Activated CD8-positive, alpha-beta memory T cell treated with anti-CD3 and anti-CD28 coated beads, Interleukin-2, amount 50 U/mL, for 24 hours (primary cell): ENCODE measurements around the gene SPOP.

Source experiments
- DNase-seq: peaks from one replicate; pipeline ENCODE4 v3.0.0-alpha.2; 2020; ENCODE audit errors: extremely low read depth

SPOP gene

GRCh38 chr17:49585422-49586027 is 92.4 kb downstream of the SPOP start:
- no peak for DNase-seq

GRCh38 chr17:49583889-49584288 is 94.0 kb downstream of the SPOP start:
- DNase-seq, result no peak

GRCh38 chr17:49583226-49583625 is 94.7 kb downstream of the SPOP start:
- no peak for DNase-seq

GRCh38 chr17:49582789-49583188 is 95.1 kb downstream of the SPOP start:
- no peak for DNase-seq

GRCh38 chr17:49582055-49582722 is 95.7 kb downstream of the SPOP start:
- no peak for DNase-seq

- no peak for DNase-seq
These were observed 96.3 kb downstream of the SPOP start for GRCh38 chr17:49581648-49581998.

- DNase-seq, result no peak
These were observed 96.8 kb downstream of the SPOP start for GRCh38 chr17:49580981-49581647.

- no peak for DNase-seq
These were observed 97.7 kb downstream of the SPOP start for GRCh38 chr17:49580055-49580721.

GRCh38 chr17:49579522-49579921 is 98.4 kb downstream of the SPOP start:
- DNase-seq, result no peak

GRCh38 chr17:49578952-49579500 is 98.9 kb downstream of the SPOP start:
- DNase-seq, result no peak

GRCh38 chr17:49578414-49578813 is 99.5 kb downstream of the SPOP start:
- no peak for DNase-seq

GRCh38 chr17:49577963-49578362 is 99.9 kb downstream of the SPOP start:
- no peak for DNase-seq

- no peak for DNase-seq
These were observed 100.3 kb downstream of the SPOP start for GRCh38 chr17:49577650-49577934.

- no peak for DNase-seq
These were observed 100.8 kb downstream of the SPOP start for GRCh38 chr17:49576917-49577649.

GRCh38 chr17:49576088-49576916 is 101.6 kb downstream of the SPOP start:
- DNase-seq, result no peak

- DNase-seq, result no peak
These were observed 102.2 kb downstream of the SPOP start, which contains the start of gene NXPH3 for GRCh38 chr17:49575679-49576087. TSS of gene NXPH3 (plus strand) at chr17:49575871. CDS start at chr17:49576220, 349 bp downstream.

GRCh38 chr17:49574945-49575678 is 102.8 kb downstream of the SPOP start:
- DNase-seq, result no peak

- no peak for DNase-seq
These were observed 103.5 kb downstream of the SPOP start for GRCh38 chr17:49574323-49574781.

GRCh38 chr17:49573510-49574322 is 104.2 kb downstream of the SPOP start:
- DNase-seq, result no peak
